Uterus (tissue), 2 donors: Measurements from ENCODE around the gene TMEM245.

ENCODE experiments used
- CTCF ChIP-seq, 4 experiments: fragments of 200-600 bp in 2 of 4; fragments of 450-650 bp in 2 of 4; sonication (generic) in 2 of 4; IDR thresholded peaks; one replicate each; pipeline ENCODE4 v1.5.1; 2016 to 2019; ENCODE audit warnings: antibody characterized with exemption in 4 of 4, mild to moderate bottlenecking in 2 of 4, moderate library complexity in 1 of 4
- POLR2A ChIP-seq, 2 donors: fragments of 450-650 bp; IDR thresholded peaks; one replicate each; pipeline ENCODE4 v1.6.1; 2016; ENCODE audit warnings: antibody characterized with exemption in 2 of 2, mild to moderate bottlenecking in 1 of 2, moderate library complexity in 1 of 2

GRCh38 chr9:109133533-109133932, 13.8 kb upstream of the TMEM245 start:
- no peak for TF ChIP-seq CTCF (IDR thresholded peaks at IDR 0.05)
- TF ChIP-seq POLR2A (IDR thresholded peaks at IDR 0.05), result no peak
